ENCODE data around the gene RIMS4.

- TF ChIP-seq, protein P1, sequence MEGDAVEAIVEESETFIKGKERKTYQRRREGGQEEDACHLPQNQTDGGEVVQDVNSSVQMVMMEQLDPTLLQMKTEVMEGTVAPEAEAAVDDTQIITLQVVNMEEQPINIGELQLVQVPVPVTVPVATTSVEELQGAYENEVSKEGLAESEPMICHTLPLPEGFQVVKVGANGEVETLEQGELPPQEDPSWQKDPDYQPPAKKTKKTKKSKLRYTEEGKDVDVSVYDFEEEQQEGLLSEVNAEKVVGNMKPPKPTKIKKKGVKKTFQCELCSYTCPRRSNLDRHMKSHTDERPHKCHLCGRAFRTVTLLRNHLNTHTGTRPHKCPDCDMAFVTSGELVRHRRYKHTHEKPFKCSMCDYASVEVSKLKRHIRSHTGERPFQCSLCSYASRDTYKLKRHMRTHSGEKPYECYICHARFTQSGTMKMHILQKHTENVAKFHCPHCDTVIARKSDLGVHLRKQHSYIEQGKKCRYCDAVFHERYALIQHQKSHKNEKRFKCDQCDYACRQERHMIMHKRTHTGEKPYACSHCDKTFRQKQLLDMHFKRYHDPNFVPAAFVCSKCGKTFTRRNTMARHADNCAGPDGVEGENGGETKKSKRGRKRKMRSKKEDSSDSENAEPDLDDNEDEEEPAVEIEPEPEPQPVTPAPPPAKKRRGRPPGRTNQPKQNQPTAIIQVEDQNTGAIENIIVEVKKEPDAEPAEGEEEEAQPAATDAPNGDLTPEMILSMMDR (IDR thresholded peaks at IDR 0.05): no peak
- TF ChIP-seq POLR2A (IDR thresholded peaks at IDR 0.05): no peak
Observed at GRCh38 chr20:44781118-44781517, 29.2 kb downstream of the RIMS4 start.

All from thyroid gland (tissue), 4 donors.